ENCODE data around the gene MTFMT.

GRCh38 chr15:64997066-64997465 is 32.4 kb downstream of the MTFMT start:
- TF ChIP-seq POLR2A (IDR thresholded peaks at IDR 0.05) (no peak), CTCF (IDR thresholded peaks at IDR 0.05) (no peak)

Measured in adrenal gland (tissue), 5 donors.